ENCODE measurements around the gene EXD1. TPM values are rescaled to one million over a fixed set of nuclear protein-coding genes. Genes with fewer than 3 reads are reported as not detected.

The EXD1 gene
- total and polyA plus RNA-seq, 2 of the 13 experiments (the other 11 are each of a cell fraction or from before 2014, with no cell fraction given) = not detected

DNA sequence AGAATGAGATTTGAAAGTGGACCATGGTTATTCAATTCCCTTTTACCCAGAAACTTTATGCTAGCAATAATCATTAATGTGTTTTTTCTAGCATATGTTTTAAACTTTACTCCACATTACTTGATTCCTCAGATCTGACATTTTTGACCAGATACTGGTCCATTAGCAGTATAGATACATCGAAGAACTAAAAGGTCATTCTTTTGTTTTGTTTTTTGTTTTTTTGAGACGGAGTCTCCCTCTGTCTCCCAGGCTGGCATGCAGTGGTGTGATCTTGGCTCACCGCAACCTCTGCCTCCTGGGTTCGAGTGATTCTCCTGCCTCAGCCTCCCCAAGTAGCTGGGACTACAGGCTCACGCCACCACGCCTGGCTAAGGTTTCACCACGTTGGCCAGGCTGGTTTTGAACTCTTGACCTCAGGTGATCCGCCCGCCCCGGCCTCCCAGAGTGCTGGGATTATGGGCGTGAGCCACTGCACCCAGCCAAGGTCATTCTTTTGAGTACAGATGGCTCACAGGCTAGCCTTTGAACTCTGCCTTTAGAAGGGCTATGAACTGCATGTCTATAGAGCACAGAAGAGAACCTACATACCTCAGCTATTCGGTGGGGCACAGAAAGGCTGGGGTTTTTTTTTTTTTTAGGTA lies 29.1 kb upstream of the EXD1 start (continued):
- TF ChIP-seq ERF (CRISPR knock-in tag; IDR thresholded peaks at IDR 0.05) (peak; percentile 76), NR2C2 (CRISPR knock-in tag; IDR thresholded peaks at IDR 0.05; ENCODE audit: borderline replicate concordance) (peak; percentile 88), ZEB1 (IDR thresholded peaks at IDR 0.05; ENCODE audit: insufficient replicate concordance, low read depth) (peak; percentile 61), GFI1 (CRISPR knock-in tag; IDR thresholded peaks at IDR 0.05; ENCODE audit: borderline replicate concordance) (peak; percentile 88), CHD2 (IDR thresholded peaks at IDR 0.05; ENCODE audit: low read depth, low read length) (no peak), SRSF9 (IDR thresholded peaks at IDR 0.05; ENCODE audit: borderline replicate concordance, insufficient read depth, low read depth, low read length, poor library complexity, severe bottlenecking) (no peak), KLF16 (CRISPR knock-in tag; IDR thresholded peaks at IDR 0.05) (peak in 1 of 2 experiments; percentile 60; a peak in 2 of 4 replicates), ZSCAN12 (CRISPR knock-in tag; IDR thresholded peaks at IDR 0.05) (no peak), GABPB1 (CRISPR knock-in tag; IDR thresholded peaks at IDR 0.05) (peak; percentile 52), PCBP2 (optimal IDR thresholded peaks at IDR 0.05; ENCODE audit: low read depth, low read length, poor library complexity, severe bottlenecking) (no peak), ZNF251 (CRISPR knock-in tag; IDR thresholded peaks at IDR 0.05) (no peak), ZNF746 (CRISPR knock-in tag; IDR thresholded peaks at IDR 0.05) (peak; percentile 60; the same call in 1 of the 2 replicates)
- TF ChIP-seq, protein P1, sequence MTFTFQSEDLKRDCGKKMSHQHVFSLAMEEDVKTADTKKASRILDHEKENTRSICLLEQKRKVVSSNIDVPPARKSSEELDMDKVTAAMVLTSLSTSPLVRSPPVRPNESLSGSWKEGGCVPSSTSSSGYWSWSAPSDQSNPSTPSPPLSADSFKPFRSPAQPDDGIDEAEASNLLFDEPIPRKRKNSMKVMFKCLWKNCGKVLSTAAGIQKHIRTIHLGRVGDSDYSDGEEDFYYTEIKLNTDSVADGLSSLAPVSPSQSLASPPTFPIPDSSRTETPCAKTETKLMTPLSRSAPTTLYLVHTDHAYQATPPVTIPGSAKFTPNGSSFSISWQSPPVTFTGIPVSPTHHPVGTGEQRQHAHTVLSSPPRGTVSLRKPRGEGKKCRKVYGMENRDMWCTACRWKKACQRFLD (CRISPR knock-in tag; IDR thresholded peaks at IDR 0.05; ENCODE audit: borderline replicate concordance) = peak; percentile 81; the same call in 1 of the 2 replicates
- TF ChIP-seq, protein P2, sequence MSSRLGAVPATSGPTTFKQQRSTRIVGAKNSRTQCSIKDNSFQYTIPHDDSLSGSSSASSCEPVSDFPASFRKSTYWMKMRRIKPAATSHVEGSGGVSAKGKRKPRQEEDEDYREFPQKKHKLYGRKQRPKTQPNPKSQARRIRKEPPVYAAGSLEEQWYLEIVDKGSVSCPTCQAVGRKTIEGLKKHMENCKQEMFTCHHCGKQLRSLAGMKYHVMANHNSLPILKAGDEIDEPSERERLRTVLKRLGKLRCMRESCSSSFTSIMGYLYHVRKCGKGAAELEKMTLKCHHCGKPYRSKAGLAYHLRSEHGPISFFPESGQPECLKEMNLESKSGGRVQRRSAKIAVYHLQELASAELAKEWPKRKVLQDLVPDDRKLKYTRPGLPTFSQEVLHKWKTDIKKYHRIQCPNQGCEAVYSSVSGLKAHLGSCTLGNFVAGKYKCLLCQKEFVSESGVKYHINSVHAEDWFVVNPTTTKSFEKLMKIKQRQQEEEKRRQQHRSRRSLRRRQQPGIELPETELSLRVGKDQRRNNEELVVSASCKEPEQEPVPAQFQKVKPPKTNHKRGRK (CRISPR knock-in tag; IDR thresholded peaks at IDR 0.05) = no peak
- TF ChIP-seq, protein P3, sequence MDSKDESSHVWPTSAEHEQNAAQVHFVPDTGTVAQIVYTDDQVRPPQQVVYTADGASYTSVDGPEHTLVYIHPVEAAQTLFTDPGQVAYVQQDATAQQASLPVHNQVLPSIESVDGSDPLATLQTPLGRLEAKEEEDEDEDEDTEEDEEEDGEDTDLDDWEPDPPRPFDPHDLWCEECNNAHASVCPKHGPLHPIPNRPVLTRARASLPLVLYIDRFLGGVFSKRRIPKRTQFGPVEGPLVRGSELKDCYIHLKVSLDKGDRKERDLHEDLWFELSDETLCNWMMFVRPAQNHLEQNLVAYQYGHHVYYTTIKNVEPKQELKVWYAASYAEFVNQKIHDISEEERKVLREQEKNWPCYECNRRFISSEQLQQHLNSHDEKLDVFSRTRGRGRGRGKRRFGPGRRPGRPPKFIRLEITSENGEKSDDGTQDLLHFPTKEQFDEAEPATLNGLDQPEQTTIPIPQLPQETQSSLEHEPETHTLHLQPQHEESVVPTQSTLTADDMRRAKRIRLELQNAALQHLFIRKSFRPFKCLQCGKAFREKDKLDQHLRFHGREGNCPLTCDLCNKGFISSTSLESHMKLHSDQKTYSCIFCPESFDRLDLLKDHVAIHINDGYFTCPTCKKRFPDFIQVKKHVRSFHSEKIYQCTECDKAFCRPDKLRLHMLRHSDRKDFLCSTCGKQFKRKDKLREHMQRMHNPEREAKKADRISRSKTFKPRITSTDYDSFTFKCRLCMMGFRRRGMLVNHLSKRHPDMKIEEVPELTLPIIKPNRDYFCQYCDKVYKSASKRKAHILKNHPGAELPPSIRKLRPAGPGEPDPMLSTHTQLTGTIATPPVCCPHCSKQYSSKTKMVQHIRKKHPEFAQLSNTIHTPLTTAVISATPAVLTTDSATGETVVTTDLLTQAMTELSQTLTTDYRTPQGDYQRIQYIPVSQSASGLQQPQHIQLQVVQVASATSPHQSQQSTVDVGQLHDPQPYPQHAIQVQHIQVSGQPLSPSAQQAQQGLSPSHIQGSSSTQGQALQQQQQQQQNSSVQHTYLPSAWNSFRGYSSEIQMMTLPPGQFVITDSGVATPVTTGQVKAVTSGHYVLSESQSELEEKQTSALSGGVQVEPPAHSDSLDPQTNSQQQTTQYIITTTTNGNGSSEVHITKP (CRISPR knock-in tag; IDR thresholded peaks at IDR 0.05; ENCODE audit: low read depth) = 0 out of 2 replicates have a peak, but pooled peaks have one; percentile 36
- TF ChIP-seq, protein P4, sequence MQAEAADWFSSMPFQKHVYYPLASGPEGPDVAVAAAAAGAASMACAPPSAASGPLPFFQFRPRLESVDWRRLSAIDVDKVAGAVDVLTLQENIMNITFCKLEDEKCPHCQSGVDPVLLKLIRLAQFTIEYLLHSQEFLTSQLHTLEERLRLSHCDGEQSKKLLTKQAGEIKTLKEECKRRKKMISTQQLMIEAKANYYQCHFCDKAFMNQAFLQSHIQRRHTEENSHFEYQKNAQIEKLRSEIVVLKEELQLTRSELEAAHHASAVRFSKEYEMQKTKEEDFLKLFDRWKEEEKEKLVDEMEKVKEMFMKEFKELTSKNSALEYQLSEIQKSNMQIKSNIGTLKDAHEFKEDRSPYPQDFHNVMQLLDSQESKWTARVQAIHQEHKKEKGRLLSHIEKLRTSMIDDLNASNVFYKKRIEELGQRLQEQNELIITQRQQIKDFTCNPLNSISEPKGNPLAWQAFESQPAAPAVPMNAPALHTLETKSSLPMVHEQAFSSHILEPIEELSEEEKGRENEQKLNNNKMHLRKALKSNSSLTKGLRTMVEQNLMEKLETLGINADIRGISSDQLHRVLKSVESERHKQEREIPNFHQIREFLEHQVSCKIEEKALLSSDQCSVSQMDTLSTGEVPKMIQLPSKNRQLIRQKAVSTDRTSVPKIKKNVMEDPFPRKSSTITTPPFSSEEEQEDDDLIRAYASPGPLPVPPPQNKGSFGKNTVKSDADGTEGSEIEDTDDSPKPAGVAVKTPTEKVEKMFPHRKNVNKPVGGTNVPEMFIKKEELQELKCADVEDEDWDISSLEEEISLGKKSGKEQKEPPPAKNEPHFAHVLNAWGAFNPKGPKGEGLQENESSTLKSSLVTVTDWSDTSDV (CRISPR knock-in tag; IDR thresholded peaks at IDR 0.05) = no peak
- TF ChIP-seq, protein P5, sequence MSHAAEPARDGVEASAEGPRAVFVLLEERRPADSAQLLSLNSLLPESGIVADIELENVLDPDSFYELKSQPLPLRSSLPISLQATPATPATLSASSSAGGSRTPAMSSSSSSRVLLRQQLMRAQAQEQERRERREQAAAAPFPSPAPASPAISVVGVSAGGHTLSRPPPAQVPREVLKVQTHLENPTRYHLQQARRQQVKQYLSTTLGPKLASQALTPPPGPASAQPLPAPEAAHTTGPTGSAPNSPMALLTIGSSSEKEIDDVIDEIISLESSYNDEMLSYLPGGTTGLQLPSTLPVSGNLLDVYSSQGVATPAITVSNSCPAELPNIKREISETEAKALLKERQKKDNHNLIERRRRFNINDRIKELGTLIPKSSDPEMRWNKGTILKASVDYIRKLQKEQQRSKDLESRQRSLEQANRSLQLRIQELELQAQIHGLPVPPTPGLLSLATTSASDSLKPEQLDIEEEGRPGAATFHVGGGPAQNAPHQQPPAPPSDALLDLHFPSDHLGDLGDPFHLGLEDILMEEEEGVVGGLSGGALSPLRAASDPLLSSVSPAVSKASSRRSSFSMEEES (CRISPR knock-in tag; IDR thresholded peaks at IDR 0.05) = 0 out of 2 replicates have a peak, but pooled peaks have one; percentile 40

All from HepG2 (cell line).